OCI-LY7 (cell line): ENCODE measurements around the gene ZMYND19. TPM values are rescaled to one million over a fixed set of nuclear protein-coding genes. Genes with fewer than 3 reads are reported as not detected.

Source experiments
- BruUV-seq: library from RNA; stranded (reverse); fragments of 400-500 nt; replicated peaks from 2 replicates; lab custom pipeline; 2021; lab: Mats Ljungman, UMichigan
- CTCF ChIA-PET: fragments of 300-600 bp; sonication (Branson Sonifier 250); formaldehyde crosslinking; loops from one replicate; lab custom pipeline; 2022; ENCODE audit warnings: antibody characterized with exemption; ENCODE audit not compliant: unreplicated experiment; lab: Charles Lee
- POLR2A ChIA-PET: fragments of 300-600 bp; sonication (Branson Sonifier 250); formaldehyde crosslinking; loops from one replicate; lab custom pipeline; 2022; ENCODE audit warnings: antibody characterized with exemption; lab: Charles Lee
- DNase-seq: peaks from one replicate; pipeline ENCODE4 v3.0.0-alpha.2; 2015; ENCODE audit warnings: low spot score
- H2AFZ ChIP-seq: fragments of 200-600 bp; sonication (generic), shearing (Covaris generic); 2 replicates; pipeline ENCODE4 v1.6.1; 2014; ENCODE audit warnings: mild to moderate bottlenecking, antibody characterized with exemption, low read length, moderate library complexity
- H3K27ac ChIP-seq: fragments of 200-600 bp; sonication (generic); 2 replicates; pipeline ENCODE4 v1.5.1; 2014; ENCODE audit warnings: mixed run types, low read depth, mild to moderate bottlenecking, moderate library complexity, low read length, inconsistent platforms; ENCODE audit not compliant: poor library complexity, severe bottlenecking
- H3K36me3 ChIP-seq: fragments of 200-600 bp; sonication (generic); 2 replicates; pipeline ENCODE4 v1.6.1; 2014; ENCODE audit warnings: mild to moderate bottlenecking, antibody characterized with exemption, low read length, moderate library complexity, mixed read lengths; ENCODE audit not compliant: insufficient read depth
- H3K4me1 ChIP-seq: fragments of 200-600 bp; sonication (generic); 2 replicates; pipeline ENCODE4 v1.5.1; 2014; ENCODE audit warnings: mild to moderate bottlenecking, low read length; ENCODE audit not compliant: insufficient read depth, poor library complexity, severe bottlenecking
- H3K4me2 ChIP-seq: fragments of 200-600 bp; sonication (generic); 2 replicates; pipeline ENCODE4 v1.6.1; 2014; ENCODE audit warnings: mild to moderate bottlenecking, low read length
- H3K4me3 ChIP-seq: fragments of 200-600 bp; sonication (generic); 2 replicates; pipeline ENCODE4 v1.5.1; 2014; ENCODE audit warnings: mild to moderate bottlenecking, low read depth, low read length; ENCODE audit not compliant: poor library complexity, severe bottlenecking
- H3K79me2 ChIP-seq: fragments of 200-600 bp; sonication (generic); 2 replicates; pipeline ENCODE4 v1.6.1; 2016; ENCODE audit warnings: low read depth, mild to moderate bottlenecking, low read length, moderate library complexity, mixed read lengths; ENCODE audit not compliant: insufficient read depth
- H3K9me2 ChIP-seq: fragments of 200-600 bp; sonication (generic); 2 replicates; pipeline ENCODE4 v1.6.1; 2016; ENCODE audit warnings: mild to moderate bottlenecking, low read length, mixed read lengths; ENCODE audit not compliant: insufficient read depth
- H3K9me3 ChIP-seq: fragments of 200-600 bp; sonication (generic); 2 replicates; pipeline ENCODE4 v1.6.1; 2014; ENCODE audit warnings: mild to moderate bottlenecking, mixed run types, low read length, mixed read lengths
- H4K20me1 ChIP-seq: fragments of 200-600 bp; sonication (generic); 2 replicates; pipeline ENCODE4 v1.6.1; 2014; ENCODE audit warnings: mild to moderate bottlenecking, antibody characterized with exemption, low read length, moderate library complexity, mixed read lengths; ENCODE audit not compliant: insufficient read depth
- EZH2phosphoT487 ChIP-seq: fragments of 200-600 bp; sonication (generic); IDR thresholded peaks from 2 replicates; pipeline ENCODE4 v1.6.1; 2018; ENCODE audit warnings: low read depth, borderline replicate concordance, mild to moderate bottlenecking, mixed run types, antibody characterized with exemption, low read length, moderate library complexity, mixed read lengths
- intact Hi-C: fragments of 100-400 bp; cut with micrococcal nuclease; formaldehyde crosslinking; loops from one replicate; pipeline ENCODE4 v1.10.0; 2022; ENCODE audit not compliant: unreplicated experiment
- total RNA-seq, 2 experiments: library from RNA; depleted of rRNA in 1 of 2; stranded (reverse); fragments of >200 nt in 1 of 2; shearing (Covaris generic) in 1 of 2; gene quantifications; 2 replicates each; pipeline ENCODE4 v1.2.3, GENCODE V29; 2014 to 2022
- TF ChIP-seq, protein P1 (sequence below): fragments of 200-600 bp; sonication (generic); conservative IDR thresholded peaks from 2 replicates; pipeline ENCODE4 v1.5.1; 2014; ENCODE audit warnings: mild to moderate bottlenecking, antibody characterized with exemption, low read length, moderate library complexity, mixed read lengths

The ZMYND19 gene
- total RNA-seq, 2 experiments from 2014 or later, result 48.4 to 65.8 TPM

DNA sequence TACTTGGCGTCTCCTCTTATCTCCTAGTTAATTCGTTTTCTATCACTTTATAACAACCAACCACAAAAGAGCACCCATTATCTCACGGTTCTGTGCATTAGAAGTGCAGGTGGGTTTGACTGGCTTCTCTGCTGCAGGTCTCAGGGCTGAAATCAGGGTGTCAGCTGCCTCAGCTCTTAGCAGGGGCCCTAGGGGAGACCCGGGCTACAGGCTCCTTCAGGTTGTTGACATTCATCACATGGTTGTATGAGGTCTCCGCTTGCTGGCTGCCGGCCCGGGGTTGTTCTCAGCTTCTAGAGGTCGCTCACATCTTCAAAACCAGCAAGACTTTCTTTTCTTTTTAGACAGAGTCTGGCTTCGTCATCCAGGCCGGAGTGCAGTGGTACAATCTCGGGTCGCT lies 2.9 kb upstream of the ZMYND19 start:
- Histone ChIP-seq H3K36me3 (peaks cover 12% of the 10 kb centered on the region), H3K9me2 (no peaks in the 10 kb centered on the region), H2AFZ (no peak overlapping the region), H3K4me3 (no peak overlapping the region), H3K9me3 (no peaks in the 10 kb centered on the region), H3K4me1 (peaks cover 13% of the 10 kb centered on the region), H3K27ac (no peak overlapping the region), H3K4me2 (no peak overlapping the region), H3K79me2 (peaks cover 15% of the 10 kb centered on the region; the same call in 1 of the 2 replicates), H4K20me1 (peaks cover 8% of the 10 kb centered on the region)
- TF ChIP-seq, protein P1, sequence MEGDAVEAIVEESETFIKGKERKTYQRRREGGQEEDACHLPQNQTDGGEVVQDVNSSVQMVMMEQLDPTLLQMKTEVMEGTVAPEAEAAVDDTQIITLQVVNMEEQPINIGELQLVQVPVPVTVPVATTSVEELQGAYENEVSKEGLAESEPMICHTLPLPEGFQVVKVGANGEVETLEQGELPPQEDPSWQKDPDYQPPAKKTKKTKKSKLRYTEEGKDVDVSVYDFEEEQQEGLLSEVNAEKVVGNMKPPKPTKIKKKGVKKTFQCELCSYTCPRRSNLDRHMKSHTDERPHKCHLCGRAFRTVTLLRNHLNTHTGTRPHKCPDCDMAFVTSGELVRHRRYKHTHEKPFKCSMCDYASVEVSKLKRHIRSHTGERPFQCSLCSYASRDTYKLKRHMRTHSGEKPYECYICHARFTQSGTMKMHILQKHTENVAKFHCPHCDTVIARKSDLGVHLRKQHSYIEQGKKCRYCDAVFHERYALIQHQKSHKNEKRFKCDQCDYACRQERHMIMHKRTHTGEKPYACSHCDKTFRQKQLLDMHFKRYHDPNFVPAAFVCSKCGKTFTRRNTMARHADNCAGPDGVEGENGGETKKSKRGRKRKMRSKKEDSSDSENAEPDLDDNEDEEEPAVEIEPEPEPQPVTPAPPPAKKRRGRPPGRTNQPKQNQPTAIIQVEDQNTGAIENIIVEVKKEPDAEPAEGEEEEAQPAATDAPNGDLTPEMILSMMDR, result no peak
- TF ChIP-seq EZH2phosphoT487, result no peak
- no TSS peak for BruUV-seq
- ChIA-PET POLR2A (no interaction called here), CTCF (no interaction called here)
- intact Hi-C loops, result no loop called here
- DNase-seq, result no peak

DNA sequence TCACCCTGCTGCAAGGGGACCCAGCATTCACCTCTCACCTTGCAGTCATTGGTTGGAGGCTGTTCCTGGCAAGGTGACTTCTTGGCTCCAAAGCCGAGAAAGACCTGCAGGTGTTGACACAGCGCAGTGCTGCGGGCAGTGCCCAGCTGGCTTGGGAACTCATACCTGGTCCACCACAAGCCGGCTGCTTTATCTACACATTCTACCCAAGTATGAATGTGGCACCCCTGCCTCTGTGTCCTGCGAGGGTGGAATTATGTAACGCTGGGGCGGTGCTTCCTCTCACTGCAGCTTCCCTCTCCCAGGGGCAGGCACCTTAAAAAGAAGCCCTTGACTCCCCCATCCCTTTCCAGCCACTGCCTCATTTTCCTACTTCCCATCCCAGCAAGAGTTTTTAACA lies 2.5 kb upstream of the ZMYND19 start:
- H3K4me2 ChIP-seq, result no peak overlapping the region
- no peak overlapping the region for H3K4me3 ChIP-seq
- no peaks in the 10 kb centered on the region for H3K9me2 ChIP-seq
- no TSS peak for BruUV-seq
- H4K20me1 ChIP-seq, result peaks cover 8% of the 10 kb centered on the region
- ChIA-PET POLR2A (no interaction called here), CTCF (no interaction called here)
- peaks cover 16% of the 10 kb centered on the region for H3K36me3 ChIP-seq
- TF ChIP-seq, protein P1, result no peak
- peaks cover 13% of the 10 kb centered on the region for H3K4me1 ChIP-seq
- DNase-seq, result no peak
- no peak overlapping the region for H2AFZ ChIP-seq
- peaks cover 15% of the 10 kb centered on the region; the same call in 1 of the 2 replicates for H3K79me2 ChIP-seq
- intact Hi-C loops, result no loop called here
- H3K27ac ChIP-seq, result no peak overlapping the region
- no peaks in the 10 kb centered on the region for H3K9me3 ChIP-seq

- ChIA-PET CTCF (interaction anchor here (1.2 kb wide), 1 partner anchor 79 kb away, joined by 3 read pairs; no protein-coding TSS in a partner anchor), POLR2A (interaction anchor here (0.5 kb wide), 1 partner anchor 15 kb away, joined by 4 read pairs; no protein-coding TSS in a partner anchor)
- Histone ChIP-seq H2AFZ (no peak overlapping the region), H3K27ac (no peak overlapping the region), H3K4me1 (peaks cover 13% of the 10 kb centered on the region), H3K4me3 (peak overlapping the region; percentile 76), H3K36me3 (peaks cover 43% of the 10 kb centered on the region), H3K9me3 (no peaks in the 10 kb centered on the region), H4K20me1 (peaks cover 8% of the 10 kb centered on the region), H3K9me2 (no peaks in the 10 kb centered on the region), H3K79me2 (peaks cover 15% of the 10 kb centered on the region; the same call in 1 of the 2 replicates), H3K4me2 (peak overlapping the region; percentile 93; the same call in 1 of the 2 replicates)
- no peak for TF ChIP-seq EZH2phosphoT487
- TF ChIP-seq, protein P1, result no peak
- BruUV-seq, result no TSS peak
- intact Hi-C loops, result loop anchor here (1.0 to 2.0 kb wide), 2 partner anchors 13 to 15 kb away; partner anchors contain the start of gene ARRDC1
- no peak for DNase-seq
These were observed 216 bp downstream of the ZMYND19 start for GRCh38 chr9:137590123-137590468.
